C4-2B (cell line): ENCODE measurements around the gene KRTAP5-6.

Experiments used
- CTCF ChIP-seq: fragments of 450-650 bp; conservative IDR thresholded peaks from 2 replicates; pipeline ENCODE4 v1.5.1; 2017; ENCODE audit warnings: mild to moderate bottlenecking
- ZFX ChIP-seq: fragments of 450-650 bp; IDR thresholded peaks from 2 replicates; pipeline ENCODE4 v1.6.1; 2017

DNA sequence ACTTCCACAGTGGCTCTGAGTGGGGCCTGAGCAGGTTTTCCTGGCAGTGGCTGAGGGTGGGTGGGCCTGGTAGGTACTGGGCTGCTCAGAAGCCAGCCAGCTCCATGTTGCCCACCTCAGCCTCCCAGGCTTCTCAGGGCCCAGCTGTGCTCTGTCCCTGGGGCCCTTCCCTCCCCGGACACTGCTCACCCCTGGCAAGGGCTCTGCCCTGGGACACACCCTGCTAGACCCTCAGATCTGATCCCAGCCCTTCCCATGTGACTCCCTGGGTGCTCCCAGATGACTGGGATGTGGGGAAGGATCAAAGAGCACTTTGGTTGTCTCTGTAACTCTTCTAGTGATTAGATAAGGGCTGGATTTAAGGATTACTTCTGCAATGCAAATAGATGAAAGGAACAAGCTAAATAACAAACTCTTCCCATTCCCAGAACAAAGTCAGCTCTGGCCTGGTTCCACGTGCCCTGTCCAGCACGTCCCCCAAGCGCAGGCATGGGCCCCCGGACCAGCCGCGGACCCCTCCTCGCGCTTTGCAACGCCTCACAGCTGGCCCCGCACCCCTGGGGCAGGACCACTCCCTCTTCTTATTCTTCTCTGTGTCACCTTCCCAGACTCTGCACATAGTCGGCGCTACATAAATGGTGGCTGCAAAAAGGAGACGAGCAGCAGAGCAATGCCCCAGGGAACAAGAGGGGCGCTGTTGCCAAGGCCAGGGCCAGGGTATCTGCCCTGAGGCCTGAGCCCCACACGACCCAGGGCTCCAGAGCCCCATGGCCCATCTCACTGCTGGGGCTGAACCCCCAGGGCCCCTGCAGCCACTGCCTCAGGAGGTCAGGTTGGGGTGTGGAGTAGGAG lies 5.7 kb upstream of the KRTAP5-6 start:
- TF ChIP-seq CTCF (no peak), ZFX (no peak)
